ENCODE data around the gene SAMHD1. TPM values are rescaled to one million over a fixed set of nuclear protein-coding genes. Genes with fewer than 3 reads are reported as not detected.

The SAMHD1 gene
- total and polyA plus RNA-seq, 2 of the 13 experiments (the other 11 are each of a cell fraction or from before 2014, with no cell fraction given) = 16.9 to 43.5 TPM

DNA sequence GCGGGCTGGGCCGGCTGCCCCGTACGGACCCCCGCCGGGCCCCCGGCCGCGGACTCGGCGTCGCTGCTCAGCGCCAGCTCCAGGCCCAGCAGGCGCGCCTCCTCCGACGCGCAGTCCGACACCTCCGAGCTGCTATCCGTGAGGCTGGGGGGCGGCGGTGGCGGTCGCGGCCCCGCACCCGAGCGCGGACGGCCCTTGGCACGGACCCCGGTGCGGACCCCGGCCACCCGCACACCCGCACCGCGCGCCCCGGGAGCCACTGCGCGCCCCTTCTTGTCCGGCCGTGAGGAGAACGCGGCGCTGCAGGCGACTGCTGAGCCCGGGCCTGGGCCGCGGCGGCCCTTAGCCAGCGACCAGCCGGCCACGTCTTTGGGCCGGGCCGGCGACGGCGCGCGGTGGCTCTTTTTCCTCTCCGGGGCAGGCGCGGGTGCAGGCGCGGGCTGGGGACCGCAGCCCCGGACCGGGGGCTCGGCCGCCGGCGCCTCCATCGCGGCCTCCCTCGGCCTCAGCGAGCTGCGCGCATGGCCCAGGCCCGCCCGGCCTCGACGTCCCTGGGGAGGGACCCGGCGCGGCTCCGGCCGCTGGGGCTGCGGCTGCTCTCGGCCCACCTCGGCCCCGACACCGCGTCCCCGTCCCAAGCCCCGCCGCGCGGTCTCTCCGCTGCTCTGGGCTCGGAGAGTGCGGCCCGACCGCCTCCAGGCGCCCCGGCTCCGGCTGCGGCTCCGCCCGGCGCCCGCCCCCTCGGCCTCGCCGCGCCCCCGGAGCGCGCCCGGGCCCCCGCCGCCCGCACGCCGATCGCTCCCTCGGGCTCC, 88.4 kb downstream of the SAMHD1 start:
- no peaks in the 10 kb centered on the region for H4K20me1 ChIP-seq (ENCODE audit: insufficient read depth, low read length)
- no TSS peak for BruUV-seq (replicated peaks)
- in situ Hi-C loops (cut with HindIII; ENCODE audit: extremely low pct_ligation_motif_present, low pct_unique_long_range_greater_than_20kb) = no loop called here
- ChIA-PET POLR2A (interaction anchor here (0.6 to 4.9 kb wide), 8 partner anchors 9 to 89 kb away, joined by 3 to 39 read pairs (median 7); partner anchors contain the start of genes DSN1 and TLDC2), CTCF (ENCODE audit: low intra/inter-chr PET ratio, low total read pairs) (interaction anchor here (1.3 kb wide), 2 partner anchors 21 to 24 kb away, joined by 5 to 8 read pairs; no protein-coding TSS in a partner anchor)
- ATAC-seq = no peak; the same call in 2 of the 3 replicates
- no peak overlapping the region for H2AFZ ChIP-seq (ENCODE audit: low read length)
- peaks cover 1 to 17% of the 10 kb centered on the region in 2 experiments; a peak in 1 of 5 replicates for H3K27me3 ChIP-seq (ENCODE audit: control insufficient read depth in 1 of 2, insufficient read depth in 2 of 2, low read length in 2 of 2)
- peak overlapping the region; percentile 68 to 86 (median 73); a peak in 5 of 6 replicates for H3K4me3 ChIP-seq (replicated peaks in 1 of 3; ENCODE audit: insufficient read depth in 1 of 3, low read depth in 2 of 3, low read length in 3 of 3)
- no peaks in the 10 kb centered on the region for H3K9me3 ChIP-seq (ENCODE audit: low read length)
- peak overlapping the region; percentile 84 for H3K4me2 ChIP-seq (ENCODE audit: low read depth, low read length)
- H3K36me3 ChIP-seq (replicated peaks in 1 of 2; ENCODE audit: control insufficient read depth in 1 of 2, insufficient read depth in 2 of 2, low read length in 2 of 2) = no peaks in the 10 kb centered on the region; a peak in 1 of 5 replicates
- 1% methylated on average over 45 of the region's 129 CpGs for WGBS (ENCODE audit: low lambda C conversion rate)
- peak overlapping the region; percentile 68 for H3K9ac ChIP-seq (ENCODE audit: insufficient read depth, low read depth, low read length)
- intact Hi-C loops (cut with micrococcal nuclease; ENCODE audit: unreplicated experiment) = loop anchor here (1.0 kb wide), 2 partner anchors 9 to 24 kb away; no protein-coding TSS in a partner anchor
- peaks cover 71% of the 10 kb centered on the region for H3K4me1 ChIP-seq (ENCODE audit: insufficient read depth, low read length)
- no peak for FAIRE-seq
- peaks cover 22% of the 10 kb centered on the region for H3K79me2 ChIP-seq (ENCODE audit: insufficient read depth, low read length)
- H3K27ac ChIP-seq (ENCODE audit: extremely low read length, insufficient read depth, low read length) = no peak overlapping the region
- no peak for DNase-seq (ENCODE audit: low spot score)
- no peak for TF ChIP-seq SIN3B (IDR thresholded peaks at IDR 0.05; ENCODE audit: low read length)
- TF ChIP-seq, protein P1, sequence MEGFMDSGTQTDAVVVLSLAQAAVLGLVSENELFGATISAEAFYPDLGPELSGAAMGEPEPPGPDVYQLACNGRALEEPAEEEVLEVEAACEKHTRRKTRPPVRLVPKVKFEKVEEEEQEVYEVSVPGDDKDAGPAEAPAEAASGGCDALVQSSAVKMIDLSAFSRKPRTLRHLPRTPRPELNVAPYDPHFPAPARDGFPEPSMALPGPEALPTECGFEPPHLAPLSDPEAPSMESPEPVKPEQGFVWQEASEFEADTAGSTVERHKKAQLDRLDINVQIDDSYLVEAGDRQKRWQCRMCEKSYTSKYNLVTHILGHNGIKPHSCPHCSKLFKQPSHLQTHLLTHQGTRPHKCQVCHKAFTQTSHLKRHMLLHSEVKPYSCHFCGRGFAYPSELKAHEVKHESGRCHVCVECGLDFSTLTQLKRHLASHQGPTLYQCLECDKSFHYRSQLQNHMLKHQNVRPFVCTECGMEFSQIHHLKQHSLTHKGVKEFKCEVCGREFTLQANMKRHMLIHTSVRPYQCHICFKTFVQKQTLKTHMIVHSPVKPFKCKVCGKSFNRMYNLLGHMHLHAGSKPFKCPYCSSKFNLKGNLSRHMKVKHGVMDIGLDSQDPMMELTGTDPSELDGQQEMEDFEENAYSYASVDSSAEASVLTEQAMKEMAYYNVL (CRISPR knock-in tag; IDR thresholded peaks at IDR 0.05; ENCODE audit: borderline replicate concordance) = no peak
- TF ChIP-seq ZNF768 (CRISPR knock-in tag; IDR thresholded peaks at IDR 0.05) = peak; percentile 31; the same call in 1 of the 2 replicates
- TF ChIP-seq ZNF563 (CRISPR knock-in tag; IDR thresholded peaks at IDR 0.05) = peak; percentile 59; the same call in 1 of the 2 replicates
- no peak for TF ChIP-seq ZBTB1 (CRISPR knock-in tag; IDR thresholded peaks at IDR 0.05; ENCODE audit: borderline replicate concordance)
- TF ChIP-seq ZFX (CRISPR knock-in tag; IDR thresholded peaks at IDR 0.05; ENCODE audit: low read depth) = peak; percentile 62
- no peak for TF ChIP-seq RXRA (CRISPR knock-in tag; IDR thresholded peaks at IDR 0.05)
- TF ChIP-seq TGIF2 (CRISPR knock-in tag; IDR thresholded peaks at IDR 0.05) = no peak
- TF ChIP-seq, protein P2, sequence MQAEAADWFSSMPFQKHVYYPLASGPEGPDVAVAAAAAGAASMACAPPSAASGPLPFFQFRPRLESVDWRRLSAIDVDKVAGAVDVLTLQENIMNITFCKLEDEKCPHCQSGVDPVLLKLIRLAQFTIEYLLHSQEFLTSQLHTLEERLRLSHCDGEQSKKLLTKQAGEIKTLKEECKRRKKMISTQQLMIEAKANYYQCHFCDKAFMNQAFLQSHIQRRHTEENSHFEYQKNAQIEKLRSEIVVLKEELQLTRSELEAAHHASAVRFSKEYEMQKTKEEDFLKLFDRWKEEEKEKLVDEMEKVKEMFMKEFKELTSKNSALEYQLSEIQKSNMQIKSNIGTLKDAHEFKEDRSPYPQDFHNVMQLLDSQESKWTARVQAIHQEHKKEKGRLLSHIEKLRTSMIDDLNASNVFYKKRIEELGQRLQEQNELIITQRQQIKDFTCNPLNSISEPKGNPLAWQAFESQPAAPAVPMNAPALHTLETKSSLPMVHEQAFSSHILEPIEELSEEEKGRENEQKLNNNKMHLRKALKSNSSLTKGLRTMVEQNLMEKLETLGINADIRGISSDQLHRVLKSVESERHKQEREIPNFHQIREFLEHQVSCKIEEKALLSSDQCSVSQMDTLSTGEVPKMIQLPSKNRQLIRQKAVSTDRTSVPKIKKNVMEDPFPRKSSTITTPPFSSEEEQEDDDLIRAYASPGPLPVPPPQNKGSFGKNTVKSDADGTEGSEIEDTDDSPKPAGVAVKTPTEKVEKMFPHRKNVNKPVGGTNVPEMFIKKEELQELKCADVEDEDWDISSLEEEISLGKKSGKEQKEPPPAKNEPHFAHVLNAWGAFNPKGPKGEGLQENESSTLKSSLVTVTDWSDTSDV (CRISPR knock-in tag; IDR thresholded peaks at IDR 0.05) = no peak
- no peak for TF ChIP-seq ZNF780A (CRISPR knock-in tag; IDR thresholded peaks at IDR 0.05)
- no peak for TF ChIP-seq REXO4 (CRISPR knock-in tag; IDR thresholded peaks at IDR 0.05; ENCODE audit: borderline replicate concordance)
- no peak for TF ChIP-seq ZSCAN29 (CRISPR knock-in tag; conservative IDR thresholded peaks at IDR 0.05)
- TF ChIP-seq, protein P3, sequence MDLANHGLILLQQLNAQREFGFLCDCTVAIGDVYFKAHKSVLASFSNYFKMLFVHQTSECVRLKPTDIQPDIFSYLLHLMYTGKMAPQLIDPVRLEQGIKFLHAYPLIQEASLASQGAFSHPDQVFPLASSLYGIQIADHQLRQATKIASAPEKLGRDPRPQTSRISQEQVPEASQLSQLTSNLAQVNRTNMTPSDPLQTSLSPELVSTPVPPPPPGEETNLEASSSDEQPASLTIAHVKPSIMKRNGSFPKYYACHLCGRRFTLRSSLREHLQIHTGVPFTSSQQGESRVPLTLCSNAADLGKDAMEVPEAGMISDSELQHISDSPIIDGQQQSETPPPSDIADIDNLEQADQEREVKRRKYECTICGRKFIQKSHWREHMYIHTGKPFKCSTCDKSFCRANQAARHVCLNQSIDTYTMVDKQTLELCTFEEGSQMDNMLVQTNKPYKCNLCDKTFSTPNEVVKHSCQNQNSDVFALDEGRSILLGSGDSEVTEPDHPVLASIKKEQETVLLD (CRISPR knock-in tag; IDR thresholded peaks at IDR 0.05; ENCODE audit: low read depth) = no peak
